BJ (cell line): ENCODE results near the gene XPR1. TPM values are rescaled to one million over a fixed set of nuclear protein-coding genes. Genes with fewer than 3 reads are reported as not detected.
"Not testable (repeated sequence)": the region's sequence is repeated elsewhere in the genome, so short reads cannot be mapped to it uniquely, and the experiment has no call there.

Experiments
- CTCF ChIA-PET: fragments of 350-600 bp; formaldehyde crosslinking; extraction: SDS; loops from one replicate; lab custom pipeline; 2021; ENCODE audit warnings: antibody characterized with exemption, inconsistent platforms; lab: Yijun Ruan, JAX
- POLR2A ChIA-PET: fragments of 300-600 bp; sonication (Branson Sonifier 250); formaldehyde crosslinking; extraction: SDS; loops from one replicate; lab custom pipeline; 2021; ENCODE audit warnings: antibody characterized with exemption; lab: Charles Lee
- DNase-seq: peaks from one replicate; pipeline ENCODE4 v3.0.0-alpha.2; 2011; ENCODE audit warnings: low read depth
- H3K27me3 ChIP-seq: 2 replicates; pipeline ENCODE4 v1.6.0; 2011; ENCODE audit warnings: low read length; ENCODE audit not compliant: control insufficient read depth, insufficient read depth
- H3K36me3 ChIP-seq: 2 replicates; pipeline ENCODE4 v1.5.1; 2011; ENCODE audit warnings: low read length; ENCODE audit not compliant: control insufficient read depth, insufficient read depth
- H3K4me3 ChIP-seq: 2 replicates; pipeline ENCODE4 v1.5.1; 2011; ENCODE audit warnings: low read depth, mild to moderate bottlenecking, control low read depth, low read length
- polyA plus RNA-seq: library from polyadenylated mRNA; depleted of rRNA; stranded (reverse); fragments of >200 nt; gene quantifications from 2 replicates; pipeline ENCODE4 v1.2.3, GENCODE V29; 2011
- TF ChIP-seq, protein P1 (sequence below): IDR thresholded peaks from 2 replicates; pipeline ENCODE4 v1.5.1; 2011; ENCODE audit warnings: low read depth, mild to moderate bottlenecking, control low read depth, inconsistent platforms, low read length, moderate library complexity; ENCODE audit not compliant: insufficient read depth

XPR1 gene
- polyA plus RNA-seq, 1 experiment, result 17.3 TPM

DNA sequence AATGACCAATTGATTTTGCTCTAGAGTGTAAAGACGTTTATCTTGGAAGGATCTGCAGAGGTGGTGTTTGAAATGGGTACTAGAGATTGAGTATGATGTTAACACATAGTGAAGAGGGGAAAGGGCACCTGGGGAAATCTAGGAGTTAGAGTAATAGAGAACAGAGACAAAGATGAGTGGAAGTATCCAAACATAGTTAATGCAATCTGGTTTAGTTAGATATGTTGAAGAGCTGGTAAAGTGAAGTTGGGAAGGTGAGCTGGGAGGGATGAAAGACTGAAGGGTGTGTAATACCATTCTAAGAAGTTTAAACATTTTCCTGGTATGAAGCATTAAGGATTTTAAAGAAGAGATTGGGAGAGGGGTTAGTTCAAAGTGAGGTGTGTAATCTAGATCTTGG lies 11.0 kb downstream of the XPR1 start:
- no peak overlapping the region for H3K4me3 ChIP-seq
- CTCF ChIA-PET, result interaction anchor here (1.1 kb wide), 1 partner anchor 62 kb away, joined by 3 read pairs; no protein-coding TSS in a partner anchor
- no peaks in the 10 kb centered on the region for H3K27me3 ChIP-seq
- POLR2A ChIA-PET, result no interaction called here
- TF ChIP-seq, protein P1, sequence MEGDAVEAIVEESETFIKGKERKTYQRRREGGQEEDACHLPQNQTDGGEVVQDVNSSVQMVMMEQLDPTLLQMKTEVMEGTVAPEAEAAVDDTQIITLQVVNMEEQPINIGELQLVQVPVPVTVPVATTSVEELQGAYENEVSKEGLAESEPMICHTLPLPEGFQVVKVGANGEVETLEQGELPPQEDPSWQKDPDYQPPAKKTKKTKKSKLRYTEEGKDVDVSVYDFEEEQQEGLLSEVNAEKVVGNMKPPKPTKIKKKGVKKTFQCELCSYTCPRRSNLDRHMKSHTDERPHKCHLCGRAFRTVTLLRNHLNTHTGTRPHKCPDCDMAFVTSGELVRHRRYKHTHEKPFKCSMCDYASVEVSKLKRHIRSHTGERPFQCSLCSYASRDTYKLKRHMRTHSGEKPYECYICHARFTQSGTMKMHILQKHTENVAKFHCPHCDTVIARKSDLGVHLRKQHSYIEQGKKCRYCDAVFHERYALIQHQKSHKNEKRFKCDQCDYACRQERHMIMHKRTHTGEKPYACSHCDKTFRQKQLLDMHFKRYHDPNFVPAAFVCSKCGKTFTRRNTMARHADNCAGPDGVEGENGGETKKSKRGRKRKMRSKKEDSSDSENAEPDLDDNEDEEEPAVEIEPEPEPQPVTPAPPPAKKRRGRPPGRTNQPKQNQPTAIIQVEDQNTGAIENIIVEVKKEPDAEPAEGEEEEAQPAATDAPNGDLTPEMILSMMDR, result no peak
- DNase-seq, result no peak
- H3K36me3 ChIP-seq, result no peaks in the 10 kb centered on the region

GRCh38 chr1:180643693-180644092 lies 11.9 kb downstream of the XPR1 start:
- DNase-seq, result no peak
- TF ChIP-seq, protein P1, result no peak
- ChIA-PET POLR2A (no interaction called here), CTCF (interaction anchor here (1.1 kb wide), 1 partner anchor 63 kb away, joined by 3 read pairs; no protein-coding TSS in a partner anchor)
- H3K36me3 ChIP-seq, result no peaks in the 10 kb centered on the region
- no peaks in the 10 kb centered on the region for H3K27me3 ChIP-seq
- no peak overlapping the region for H3K4me3 ChIP-seq

DNA sequence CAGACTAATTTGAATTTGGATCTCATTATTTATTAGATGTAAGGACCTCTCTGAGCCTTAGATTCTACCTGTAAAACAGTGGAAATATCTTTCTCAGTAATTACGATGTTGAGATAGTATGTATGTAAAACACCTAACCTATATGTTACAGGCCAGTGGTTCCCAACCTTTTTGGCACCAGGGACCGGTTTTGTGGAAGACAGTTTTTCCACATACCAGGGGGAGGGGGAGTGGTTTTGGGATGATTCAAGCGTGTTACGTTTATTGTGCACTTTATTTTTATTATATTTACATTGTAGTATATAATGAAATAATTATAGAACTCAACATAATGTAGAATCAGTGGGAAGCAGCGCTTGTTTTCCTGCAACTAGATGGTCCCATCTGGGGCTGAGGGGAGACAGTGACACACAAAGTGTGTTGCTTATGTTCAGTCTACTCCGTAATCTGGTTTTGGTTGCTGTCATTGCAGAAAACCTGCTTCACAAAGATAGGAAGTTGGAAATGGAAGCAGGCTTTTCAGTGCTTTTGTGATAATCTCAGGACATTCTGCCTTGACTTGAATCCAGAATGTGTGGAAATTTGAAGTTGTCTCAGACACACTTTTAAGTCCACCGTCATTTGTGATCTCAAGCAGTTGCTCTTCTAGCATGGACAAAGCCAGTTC lies 12.8 kb downstream of the XPR1 start:
- CTCF ChIA-PET, result no interaction called here
- DNase-seq, result no peak
- TF ChIP-seq, protein P1, result no peak
- POLR2A ChIA-PET, result no interaction called here
- Histone ChIP-seq H3K4me3 (no peak overlapping the region), H3K27me3 (no peaks in the 10 kb centered on the region), H3K36me3 (no peaks in the 10 kb centered on the region)

DNA sequence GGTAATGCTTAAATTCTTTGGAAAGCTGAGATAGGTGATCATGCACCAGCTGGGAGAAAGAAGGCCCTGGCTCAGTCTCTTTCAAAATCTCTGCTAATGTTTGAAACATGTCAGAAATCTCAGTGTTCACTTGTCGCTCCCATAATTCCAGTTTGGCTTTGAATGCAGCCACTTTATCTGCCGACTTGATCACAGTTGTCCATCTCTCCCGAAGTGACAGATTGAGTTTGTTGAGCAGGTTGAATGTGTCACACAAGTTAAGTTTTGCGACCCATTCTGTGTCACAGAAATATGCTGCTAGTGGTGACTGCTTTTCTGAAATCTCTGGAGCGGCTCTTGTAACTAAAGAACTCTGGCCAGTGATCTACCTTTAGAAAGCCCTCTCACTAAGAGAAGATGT lies 13.4 kb downstream of the XPR1 start:
- H3K36me3 ChIP-seq, POLR2A ChIA-PET, CTCF ChIA-PET, DNase-seq, H3K27me3 ChIP-seq, H3K4me3 ChIP-seq: not testable (repeated sequence)

- DNase-seq, result no peak
- ChIA-PET CTCF (interaction anchor here (0.7 kb wide), 1 partner anchor 458 kb away, joined by 3 read pairs; no protein-coding TSS in a partner anchor), POLR2A (no interaction called here)
- TF ChIP-seq, protein P1, result no peak
- Histone ChIP-seq H3K36me3 (no peaks in the 10 kb centered on the region), H3K4me3 (no peak overlapping the region), H3K27me3 (no peaks in the 10 kb centered on the region)
Observed at GRCh38 chr1:180646093-180646492, 14.3 kb downstream of the XPR1 start.
